Measurements from ENCODE around the gene BAIAP2.

GRCh38 chr17:81050645-81051625, 16.0 kb downstream of the BAIAP2 start:
- TF ChIP-seq POLR2A (IDR thresholded peaks at IDR 0.05) (no peak), CTCF (IDR thresholded peaks at IDR 0.05 in 4 of 5, conservative IDR thresholded peaks at IDR 0.05 in 1 of 5) (no peak)

All from gastrocnemius medialis (tissue), 4 donors.